HG02852 (cell line): Measurements from ENCODE around the gene FANCC.
A peak's percentile ranks its signal among the peaks of the same experiment; 100 is the strongest.
"Not testable (repeated sequence)": the region's sequence is repeated elsewhere in the genome, so short reads cannot be mapped to it uniquely, and the experiment has no call there.

Experiments
- ATAC-seq: cut with Tn5 transposase; IDR thresholded peaks from one replicate; pipeline ENCODE4 v1.9.1; 2021; ENCODE audit warnings: mild to moderate bottlenecking, moderate library complexity; ENCODE audit not compliant: unreplicated experiment

The FANCC gene

DNA sequence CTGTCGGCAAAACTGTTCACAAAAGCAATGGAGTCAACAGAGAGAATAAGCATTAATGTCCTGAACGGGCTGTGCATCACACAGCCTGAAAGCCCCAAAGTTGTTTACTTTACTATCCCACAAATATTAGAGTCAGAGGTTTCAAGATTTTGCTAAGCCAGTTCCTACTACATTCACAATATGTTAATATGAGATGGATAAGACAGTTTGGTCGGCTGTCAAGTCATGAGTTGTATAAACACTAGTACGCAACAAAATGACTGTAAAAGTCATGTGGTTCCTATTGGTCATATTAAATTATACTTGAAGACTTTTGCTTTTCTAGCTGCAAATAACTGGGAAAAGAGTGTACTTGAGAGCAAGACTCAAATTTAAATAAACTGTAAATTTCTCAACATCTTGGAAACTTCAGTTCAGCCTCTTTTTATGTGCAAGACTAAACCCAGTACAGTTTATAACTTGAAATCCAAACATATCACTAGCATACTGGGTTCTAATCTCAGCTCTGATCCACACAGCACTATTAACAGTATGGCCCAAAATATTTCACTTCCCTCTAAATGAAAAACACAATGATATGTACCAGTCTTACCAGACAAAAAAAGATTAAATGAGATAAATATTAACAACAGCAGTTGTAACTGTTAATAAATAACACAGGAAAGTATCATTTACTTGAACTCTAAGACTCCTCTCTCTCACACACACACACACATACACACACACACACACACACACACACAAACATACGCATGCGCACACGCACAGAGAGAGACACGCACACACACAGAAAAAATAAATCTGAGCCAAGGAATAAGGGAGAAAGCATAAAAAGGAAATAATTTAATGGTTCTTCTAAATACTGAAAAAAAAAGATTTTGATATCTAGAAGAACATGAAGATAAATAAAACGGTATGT, 33.1 kb downstream of the FANCC start:
- ATAC-seq = no peak

DNA sequence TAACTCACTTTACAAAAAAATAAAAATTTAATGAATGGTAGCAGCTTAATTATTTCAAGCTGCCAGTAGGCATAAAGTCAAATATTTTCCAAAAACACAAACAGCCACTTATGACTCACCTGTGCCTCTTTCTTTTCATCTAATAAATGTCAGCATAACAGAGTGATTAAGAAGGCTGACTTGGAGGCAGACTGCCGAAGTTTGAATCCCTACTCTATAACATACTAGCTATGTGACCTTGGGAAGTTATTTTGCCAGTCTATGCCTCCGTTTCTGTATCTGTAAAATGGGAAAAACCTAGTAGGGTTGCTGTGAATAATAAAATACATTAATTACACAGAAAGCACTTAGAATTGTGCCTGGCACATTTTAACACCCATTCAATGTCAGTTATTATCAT, 33.8 kb downstream of the FANCC start:
- ATAC-seq = no peak

- no peak for ATAC-seq
Measured at GRCh38 chr9:95282332-95282731, 35.2 kb downstream of the FANCC start.

- ATAC-seq = no peak
Measured at GRCh38 chr9:95280745-95281144, 36.8 kb downstream of the FANCC start.

GRCh38 chr9:95277509-95277908, 40.0 kb downstream of the FANCC start:
- no peak for ATAC-seq

GRCh38 chr9:95276395-95276954, 41.0 kb downstream of the FANCC start:
- no peak for ATAC-seq

DNA sequence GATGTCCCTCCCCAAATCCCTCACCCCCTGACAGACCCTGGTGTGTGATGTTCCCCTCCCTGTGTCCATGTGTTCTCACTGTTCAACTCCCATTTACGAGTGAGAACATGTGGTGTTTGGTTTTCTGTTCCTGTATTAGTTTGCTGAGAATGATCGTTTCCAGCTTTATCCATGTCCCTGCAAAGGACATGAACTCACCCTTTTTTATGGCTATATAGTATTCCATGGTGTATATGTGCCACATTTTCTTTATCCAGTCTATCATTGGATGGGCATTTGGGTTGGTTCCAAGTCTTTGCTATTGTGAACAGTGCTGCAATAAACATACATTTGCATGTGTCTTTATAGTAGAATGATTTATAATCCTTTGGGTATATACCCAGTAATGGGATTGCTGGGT, 43.3 kb downstream of the FANCC start:
- ATAC-seq = not testable (repeated sequence)

DNA sequence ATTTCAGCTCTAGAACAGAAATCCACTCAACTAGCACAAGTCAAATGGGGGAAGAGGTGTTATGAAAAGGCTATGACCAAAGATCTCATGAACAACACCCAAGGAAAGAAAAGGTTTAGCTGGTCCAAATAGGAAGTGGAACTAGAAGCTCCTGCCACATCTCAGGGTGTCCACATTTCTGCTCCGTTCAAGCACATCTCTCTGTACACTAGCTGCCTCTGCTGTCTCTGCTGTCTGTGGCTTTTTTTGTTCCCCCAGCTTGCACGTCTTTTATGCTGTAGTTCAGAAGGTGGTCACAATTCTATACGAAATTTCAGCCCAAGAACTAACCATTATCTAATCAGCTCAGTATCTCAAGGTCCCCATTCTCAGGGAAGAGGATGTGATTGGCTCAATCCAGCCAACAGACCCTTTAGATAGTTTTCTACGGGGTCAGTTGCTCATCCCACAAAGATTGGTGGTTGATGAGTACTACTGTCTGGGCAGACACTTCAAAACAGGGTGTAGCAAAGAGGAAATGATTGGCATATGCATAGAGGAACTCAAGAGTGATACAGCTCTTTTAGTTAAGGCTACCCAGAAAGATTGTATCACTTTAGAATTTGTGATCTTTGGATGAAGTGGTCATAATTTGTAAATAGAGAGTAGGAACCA, 44.0 kb downstream of the FANCC start:
- no peak for ATAC-seq

DNA sequence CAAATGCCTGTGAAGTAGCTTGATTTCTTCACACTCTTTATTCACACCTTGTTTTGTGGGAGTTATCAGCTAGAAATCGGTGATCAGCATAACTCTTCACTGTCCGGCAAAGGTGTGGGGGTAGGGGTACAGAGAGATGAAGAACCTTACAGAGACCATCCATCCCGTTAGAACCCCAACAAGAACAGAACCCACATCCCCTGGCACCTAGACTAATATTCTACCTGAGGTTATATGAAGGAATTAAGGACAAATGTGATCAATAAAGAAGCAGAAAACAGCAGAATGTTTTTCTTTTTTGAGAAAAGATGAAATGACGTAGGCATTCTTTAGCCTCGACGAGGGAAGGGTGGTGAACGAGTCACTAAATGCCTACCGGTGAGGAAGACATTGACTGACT, 44.7 kb downstream of the FANCC start:
- ATAC-seq = no peak

- ATAC-seq = no peak
Measured at GRCh38 chr9:95270790-95271189, 46.7 kb downstream of the FANCC start.

- ATAC-seq = not testable (repeated sequence)
Measured at GRCh38 chr9:95269803-95270773, 47.4 kb downstream of the FANCC start.

- ATAC-seq = no peak
Measured at GRCh38 chr9:95268681-95269080, 48.8 kb downstream of the FANCC start.

DNA sequence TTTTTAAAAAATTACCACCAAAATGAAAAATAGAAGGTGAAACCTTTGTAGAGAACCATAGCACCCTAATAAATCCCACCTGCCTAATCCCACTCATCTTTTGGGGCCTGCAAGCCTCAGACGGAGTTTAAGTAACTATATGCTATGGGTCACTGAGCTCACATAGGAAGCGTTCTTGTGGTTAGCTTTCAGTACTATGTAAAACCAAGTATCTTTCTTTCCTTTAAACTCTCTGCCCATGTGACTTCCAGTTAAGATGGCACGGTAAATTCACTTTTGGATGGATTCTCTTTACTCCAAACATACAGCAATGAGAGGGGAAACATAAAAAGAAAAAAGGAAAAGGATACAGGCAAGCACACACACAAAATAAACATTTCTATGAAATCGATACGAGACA, 50.9 kb downstream of the FANCC start:
- ATAC-seq = peak; percentile 89

- no peak for ATAC-seq
Measured at GRCh38 chr9:95265960-95266359, 51.5 kb downstream of the FANCC start.

DNA sequence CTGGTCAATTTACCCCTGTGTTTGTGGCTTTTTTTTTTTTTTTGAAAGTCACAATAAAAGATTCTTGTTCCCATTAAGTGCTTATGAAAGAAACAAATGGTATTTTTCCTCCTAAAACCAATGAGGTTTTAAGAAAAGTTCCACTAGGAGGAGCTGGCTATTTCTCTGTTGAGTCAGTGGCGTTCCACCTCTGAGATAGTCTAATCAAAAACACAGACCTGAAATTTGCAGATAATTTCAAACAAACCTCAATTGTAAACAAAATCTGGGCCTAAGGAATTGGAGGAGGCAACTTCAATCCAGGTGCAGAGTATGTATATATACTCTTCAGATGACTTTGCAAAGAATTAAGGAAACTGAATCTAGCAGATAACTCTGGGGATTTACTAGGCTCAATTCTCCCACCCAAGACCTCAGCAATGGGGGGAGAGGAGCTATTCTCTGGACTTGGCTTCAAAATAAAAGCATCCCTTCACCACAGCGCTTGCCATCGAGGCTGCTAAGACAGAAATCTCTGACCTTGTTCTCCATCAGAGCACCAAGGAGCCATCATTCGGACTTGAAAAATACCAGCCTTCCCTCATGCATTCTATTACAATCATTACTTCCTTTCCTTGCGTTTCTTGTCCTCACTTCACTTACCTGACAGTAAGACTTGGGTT, 52.4 kb downstream of the FANCC start:
- ATAC-seq = no peak

GRCh38 chr9:95261890-95262289, 55.6 kb downstream of the FANCC start:
- no peak for ATAC-seq

DNA sequence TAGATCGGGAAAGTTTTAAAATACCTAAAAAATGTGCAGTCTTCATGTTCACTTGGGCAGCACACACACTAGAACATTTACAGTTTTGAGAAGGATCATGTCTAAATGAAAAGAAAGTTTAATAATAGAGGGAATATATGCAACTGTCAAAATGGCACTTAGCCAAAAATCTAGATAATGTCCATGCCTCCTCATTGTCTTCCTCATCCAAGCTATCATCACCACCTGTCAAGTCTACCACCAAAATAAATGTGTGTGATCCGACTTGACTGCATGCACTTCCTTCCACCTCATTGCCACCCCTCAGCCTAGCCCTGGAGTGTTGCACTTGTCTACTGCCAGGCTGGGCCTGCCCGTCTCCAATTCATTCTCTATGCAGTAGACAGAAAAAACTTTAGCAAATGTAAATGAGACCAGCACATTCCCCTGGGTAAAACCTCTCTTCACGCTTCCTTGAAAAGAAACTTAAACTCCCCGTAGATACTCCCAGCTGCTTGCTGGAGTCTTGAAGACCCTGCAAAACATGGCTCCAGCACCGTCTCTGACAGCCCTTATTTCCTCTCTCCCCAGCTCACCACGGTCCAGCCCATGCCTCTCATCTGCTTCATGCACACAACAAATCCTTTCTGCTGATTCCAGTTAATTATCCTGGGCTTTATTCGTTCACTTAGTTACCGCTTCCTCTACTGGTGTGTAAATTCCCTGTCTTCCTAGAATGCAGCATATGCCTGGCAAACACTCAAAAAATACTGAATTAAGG, 66.9 kb downstream of the FANCC start:
- no peak for ATAC-seq

GRCh38 chr9:95249986-95250385, 67.5 kb downstream of the FANCC start:
- no peak for ATAC-seq

GRCh38 chr9:95246547-95246946, 71.0 kb downstream of the FANCC start:
- ATAC-seq = no peak

GRCh38 chr9:95242613-95243012, 74.9 kb downstream of the FANCC start:
- ATAC-seq = no peak
